ENCODE measurements around the gene MXRA7. TPM values are rescaled to one million over a fixed set of nuclear protein-coding genes. Genes with fewer than 3 reads are reported as not detected.

MXRA7 gene, protein sequence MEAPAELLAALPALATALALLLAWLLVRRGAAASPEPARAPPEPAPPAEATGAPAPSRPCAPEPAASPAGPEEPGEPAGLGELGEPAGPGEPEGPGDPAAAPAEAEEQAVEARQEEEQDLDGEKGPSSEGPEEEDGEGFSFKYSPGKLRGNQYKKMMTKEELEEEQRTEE
- total RNA-seq (1 to 10 TPM; 2.1 to 7.5 (median 2.8) TPM), polyA plus RNA-seq (1 to 10 TPM; 1.8 to 2.7 TPM), total RNA-seq (3.4 reads per million, percentile 18 among the genes with 10 or more reads in this experiment)

DNA sequence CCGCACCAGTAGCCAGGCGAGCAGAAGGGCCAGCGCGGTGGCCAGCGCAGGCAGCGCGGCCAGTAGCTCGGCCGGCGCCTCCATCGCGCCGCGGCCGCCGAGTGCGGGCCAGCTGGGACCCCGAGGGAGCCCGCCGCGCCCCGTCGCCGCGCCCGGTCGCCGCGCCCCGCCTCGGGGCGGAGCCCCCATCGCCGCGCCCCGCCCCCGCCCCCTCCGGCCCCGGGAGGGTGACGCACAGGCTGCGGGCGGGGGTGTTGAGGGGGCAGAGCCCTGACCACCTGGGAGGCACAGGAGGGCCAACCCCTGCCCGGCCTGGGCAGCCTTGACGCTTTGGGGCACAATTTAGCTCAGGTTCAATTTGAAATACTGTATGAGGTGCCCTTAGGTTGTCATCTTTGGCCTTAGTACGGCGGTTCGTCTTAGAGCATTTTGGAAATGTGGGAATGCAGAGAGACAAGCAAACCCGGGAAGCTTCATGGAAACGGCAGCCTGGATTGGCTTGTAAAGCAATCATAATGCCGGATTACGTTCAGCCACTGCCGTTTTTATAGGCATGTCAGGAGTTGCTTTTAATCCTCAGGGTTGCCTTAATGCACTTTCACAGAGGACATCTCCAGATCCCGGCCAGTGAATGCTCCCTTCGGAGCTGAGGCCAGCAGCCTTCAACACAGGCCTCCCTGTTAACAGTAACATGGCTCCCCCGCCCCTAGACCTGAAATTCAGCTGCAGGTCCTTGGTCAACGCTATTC lies at the start of gene MXRA7:
TSS of gene MXRA7 (minus strand) at position 103 of the 749 bp plus-strand sequence. CDS start at position 84, 19 bp downstream.
- Mint-ChIP-seq H3K36me3 (peaks cover 0 to 13% (median 4%) of the 10 kb centered on the region in 5 donors), H3K4me3 (peak within 1 kb of the TSS; percentile 61 to 84 (median 76)), H3K27ac (peak within 1 kb of the TSS in 5 of 9 donors; percentile 4 to 74 (median 52)), H3K9me3 (no peaks in the 10 kb centered on the region), H3K4me1 (peaks cover 19 to 57% (median 33%) of the 10 kb centered on the region in 7 donors), H3K27me3 (peaks cover 0 to 13% (median 0%) of the 10 kb centered on the region in 5 donors)
- CTCF ChIA-PET = interaction anchor here (0.9 to 4.9 kb wide), 4 partner anchors 12 to 345 kb away, joined by 3 to 35 read pairs (median 12); partner anchors contain the start of genes JMJD6 and METTL23
- Histone ChIP-seq H3K4me1 (ENCODE audit: control insufficient read depth in 2 of 2, insufficient read depth in 2 of 2, low read length in 2 of 2) (peaks cover 14 to 21% of the 10 kb centered on the region in 2 donors), H3K27ac (ENCODE audit: low read depth, low read length) (no peak within 1 kb of the TSS), H3K27me3 (ENCODE audit: control insufficient read depth in 2 of 2, insufficient read depth in 2 of 2, low read length in 2 of 2) (no peaks in the 10 kb centered on the region), H3K36me3 (ENCODE audit: control insufficient read depth in 2 of 3, insufficient read depth in 3 of 3, low read length in 3 of 3) (peaks cover 0 to 16% (median 0%) of the 10 kb centered on the region in 3 experiments), H3K9me3 (ENCODE audit: control insufficient read depth in 2 of 3, low read length in 3 of 3) (no peaks in the 10 kb centered on the region), H3K4me3 (ENCODE audit: low read length) (no peak within 1 kb of the TSS)
- DNase-seq (peak in 4 of 9 donors; percentile 39 to 78 (median 44)), ATAC-seq (peak; percentile 80)
- POLR2A ChIA-PET = interaction anchor here (0.6 to 1.8 kb wide), 4 partner anchors 15 to 39 kb away, joined by 3 to 7 read pairs (median 4); partner anchors contain the start of gene JMJD6
- intact Hi-C loops (cut with micrococcal nuclease) = loop anchor here in 1 of 2 donors (1.0 kb wide), 1 partner anchor 40 kb away; no protein-coding TSS in a partner anchor

DNA sequence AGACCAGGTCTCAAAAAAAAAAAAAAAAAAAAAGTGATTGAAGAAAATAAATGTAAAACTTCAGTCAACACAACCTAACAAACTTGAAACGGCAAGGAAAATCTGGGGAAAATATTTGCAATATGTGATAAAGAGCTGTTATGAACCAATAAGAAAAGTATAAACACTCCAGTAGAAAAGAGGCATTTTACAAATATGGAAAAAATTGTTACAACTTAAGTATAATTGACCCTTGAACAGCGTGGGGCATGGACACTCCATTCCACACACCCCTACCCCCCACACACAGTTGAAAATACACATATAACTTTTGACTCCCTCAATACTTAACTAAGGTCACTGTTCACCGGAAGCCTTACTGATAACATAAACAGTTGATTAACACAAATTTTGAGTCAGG lies 47.8 kb upstream of the MXRA7 start:
- POLR2A ChIA-PET = interaction anchor here (1.1 kb wide), 1 partner anchor 19 kb away, joined by 4 read pairs; no protein-coding TSS in a partner anchor
- DNase-seq = no peak
- peaks cover 5 to 20% (median 13%) of the 10 kb centered on the region in 5 donors for H3K36me3 Mint-ChIP-seq
- H3K4me1 Mint-ChIP-seq = peaks cover 5 to 13% (median 8%) of the 10 kb centered on the region in 7 donors
- Histone ChIP-seq H3K4me3 (ENCODE audit: low read length) (no peak overlapping the region), H3K9me3 (ENCODE audit: control insufficient read depth in 2 of 3, low read length in 3 of 3) (no peaks in the 10 kb centered on the region), H3K27ac (ENCODE audit: low read depth, low read length) (no peak overlapping the region), H3K27me3 (ENCODE audit: control insufficient read depth in 2 of 2, insufficient read depth in 2 of 2, low read length in 2 of 2) (no peaks in the 10 kb centered on the region), H3K36me3 (ENCODE audit: control insufficient read depth in 2 of 3, insufficient read depth in 3 of 3, low read length in 3 of 3) (peaks cover 0 to 7% (median 3%) of the 10 kb centered on the region in 3 experiments), H3K4me1 (ENCODE audit: control insufficient read depth in 2 of 2, insufficient read depth in 2 of 2, low read length in 2 of 2) (peaks cover 7 to 12% of the 10 kb centered on the region in 2 donors)
- no peaks in the 10 kb centered on the region for H3K27me3 Mint-ChIP-seq
- H3K27ac Mint-ChIP-seq = no peak overlapping the region
- no peaks in the 10 kb centered on the region for H3K9me3 Mint-ChIP-seq
- H3K4me3 Mint-ChIP-seq = no peak overlapping the region
- intact Hi-C loops (cut with micrococcal nuclease) = no loop called here
- CTCF ChIA-PET = interaction anchor here (1.0 kb wide), 1 partner anchor 57 kb away, joined by 3 read pairs; no protein-coding TSS in a partner anchor
- ATAC-seq = no peak

DNA sequence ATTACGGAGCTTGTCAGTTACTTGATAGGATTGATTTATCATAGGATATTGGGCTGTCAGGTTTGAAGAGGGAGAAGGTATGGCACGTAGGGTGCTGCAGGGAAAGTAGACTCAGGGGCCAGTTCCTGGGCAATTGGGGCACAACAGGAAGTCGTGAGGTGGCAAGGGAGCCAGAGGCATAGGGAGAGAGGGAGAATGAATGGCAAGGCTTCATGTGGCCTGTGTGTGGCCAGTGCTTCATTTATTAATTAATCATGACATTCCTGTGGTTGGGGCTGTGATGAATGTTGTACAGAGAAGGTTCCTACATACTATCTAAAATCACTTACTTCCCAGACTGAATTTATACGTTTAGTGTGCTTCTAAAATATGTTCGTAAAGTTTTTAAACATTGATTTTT lies 46.5 kb upstream of the MXRA7 start:
- CTCF ChIA-PET = no interaction called here
- intact Hi-C loops (cut with micrococcal nuclease) = no loop called here
- ATAC-seq (no peak), DNase-seq (no peak)
- H3K4me3 Mint-ChIP-seq = no peak overlapping the region
- peak overlapping the region in 3 of 9 donors; percentile 32 to 51 (median 36) for H3K27ac Mint-ChIP-seq
- peaks cover 17 to 26% (median 21%) of the 10 kb centered on the region in 7 donors for H3K4me1 Mint-ChIP-seq
- Histone ChIP-seq H3K4me3 (ENCODE audit: low read length) (no peak overlapping the region), H3K4me1 (ENCODE audit: control insufficient read depth in 2 of 2, insufficient read depth in 2 of 2, low read length in 2 of 2) (peaks cover 12 to 19% of the 10 kb centered on the region in 2 donors), H3K36me3 (ENCODE audit: control insufficient read depth in 2 of 3, insufficient read depth in 3 of 3, low read length in 3 of 3) (peaks cover 0 to 7% (median 3%) of the 10 kb centered on the region in 3 experiments), H3K27me3 (ENCODE audit: control insufficient read depth in 2 of 2, insufficient read depth in 2 of 2, low read length in 2 of 2) (no peaks in the 10 kb centered on the region), H3K9me3 (ENCODE audit: control insufficient read depth in 2 of 3, low read length in 3 of 3) (no peaks in the 10 kb centered on the region), H3K27ac (ENCODE audit: low read depth, low read length) (no peak overlapping the region)
- POLR2A ChIA-PET = no interaction called here
- no peaks in the 10 kb centered on the region for H3K27me3 Mint-ChIP-seq
- H3K36me3 Mint-ChIP-seq = peaks cover 5 to 27% (median 12%) of the 10 kb centered on the region in 5 donors
- no peaks in the 10 kb centered on the region for H3K9me3 Mint-ChIP-seq

DNA sequence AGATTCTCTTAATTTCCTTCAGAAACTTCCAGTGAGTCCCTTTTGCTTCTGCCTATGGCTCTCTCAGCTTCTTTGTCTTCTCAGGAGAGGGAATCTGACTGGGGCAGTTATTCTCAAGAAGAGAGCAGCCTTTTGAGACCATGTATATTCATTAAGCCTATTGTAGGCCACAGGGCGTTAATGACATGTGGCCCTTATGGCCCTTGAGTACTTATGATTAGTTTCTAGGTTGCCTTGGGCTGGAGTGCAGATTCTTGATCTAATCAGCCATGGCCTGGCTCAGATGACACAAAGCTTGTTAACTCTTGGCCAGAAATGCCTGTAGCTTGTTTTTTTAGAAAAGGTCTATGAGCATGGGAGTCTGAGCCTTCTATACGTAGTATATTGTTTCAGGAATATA lies 44.5 kb upstream of the MXRA7 start:
- Mint-ChIP-seq H3K4me1 (peaks cover 19 to 30% (median 27%) of the 10 kb centered on the region in 7 donors), H3K9me3 (no peaks in the 10 kb centered on the region), H3K27me3 (no peaks in the 10 kb centered on the region), H3K36me3 (peaks cover 5 to 30% (median 7%) of the 10 kb centered on the region in 5 donors), H3K4me3 (no peak overlapping the region), H3K27ac (peak overlapping the region in 8 of 9 donors; percentile 34 to 98 (median 66))
- Histone ChIP-seq H3K36me3 (ENCODE audit: control insufficient read depth in 2 of 3, insufficient read depth in 3 of 3, low read length in 3 of 3) (peaks cover 0 to 7% (median 3%) of the 10 kb centered on the region in 3 experiments), H3K4me1 (ENCODE audit: control insufficient read depth in 2 of 2, insufficient read depth in 2 of 2, low read length in 2 of 2) (peaks cover 14 to 20% of the 10 kb centered on the region in 2 donors), H3K27ac (ENCODE audit: low read depth, low read length) (peak overlapping the region; percentile 12), H3K27me3 (ENCODE audit: control insufficient read depth in 2 of 2, insufficient read depth in 2 of 2, low read length in 2 of 2) (no peaks in the 10 kb centered on the region), H3K4me3 (ENCODE audit: low read length) (no peak overlapping the region), H3K9me3 (ENCODE audit: control insufficient read depth in 2 of 3, low read length in 3 of 3) (no peaks in the 10 kb centered on the region)
- ChIA-PET CTCF (interaction anchor here (0.6 kb wide), 1 partner anchor 74 kb away, joined by 3 read pairs; no protein-coding TSS in a partner anchor), POLR2A (interaction anchor here (0.9 to 1.2 kb wide), 2 partner anchors 17 to 18 kb away, joined by 3 to 5 read pairs; partner anchors contain the start of genes MFSD11 and SRSF2)
- intact Hi-C loops (cut with micrococcal nuclease) = no loop called here
- ATAC-seq = no peak
- DNase-seq = no peak

DNA sequence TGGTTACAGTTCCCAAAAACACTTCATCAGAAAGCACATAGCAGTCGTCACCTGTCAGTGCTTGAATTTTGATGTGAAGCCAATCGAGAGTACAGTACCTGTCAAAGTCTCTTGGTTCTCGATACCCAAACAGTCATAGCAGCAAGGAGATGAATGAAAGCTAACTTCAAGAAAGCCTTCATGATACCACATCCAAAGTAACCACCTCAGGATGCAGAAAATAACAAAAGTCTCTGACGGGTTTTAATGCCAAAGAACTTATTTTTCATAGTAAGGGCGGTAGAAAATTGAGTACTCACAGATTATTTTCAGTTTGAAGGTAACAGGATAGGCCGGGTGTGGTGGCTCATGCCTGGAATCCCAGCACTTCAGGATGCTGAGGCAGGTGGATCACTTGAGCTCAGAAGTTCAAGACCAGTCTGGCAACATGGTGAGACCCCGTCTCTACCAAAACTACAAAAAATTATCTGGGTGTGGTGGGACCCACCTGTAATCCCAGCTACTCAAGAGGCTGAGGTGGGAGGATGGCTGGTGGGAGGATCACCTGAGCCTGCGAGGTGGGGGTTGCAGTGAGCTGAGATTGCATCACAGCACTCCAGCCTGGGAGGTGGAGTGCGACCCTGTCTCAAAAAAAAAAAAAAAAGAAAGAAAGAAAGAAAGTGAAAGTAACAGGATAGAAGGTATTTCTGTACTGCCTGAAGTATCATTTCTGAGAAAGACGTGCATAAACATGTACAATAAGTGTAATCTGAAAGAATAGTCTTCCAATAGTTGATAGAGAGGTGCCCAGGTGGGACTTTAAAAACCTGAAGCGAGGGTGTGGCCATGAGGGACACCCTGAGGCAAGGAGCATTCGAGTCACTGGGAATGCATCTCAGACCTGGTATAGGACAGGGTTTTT lies 42.5 kb upstream of the MXRA7 start:
- ChIA-PET POLR2A (interaction anchor here (0.6 to 2.5 kb wide), 11 partner anchors 9 to 975 kb away, joined by 3 to 64 read pairs (median 4); partner anchors contain the start of genes MFSD11 and SRSF2), CTCF (interaction anchor here (0.6 kb wide), 1 partner anchor 16 kb away, joined by 5 read pairs; no protein-coding TSS in a partner anchor)
- peak overlapping the region; percentile 96 to 99 (median 99) for H3K27ac Mint-ChIP-seq
- H3K27me3 ChIP-seq (ENCODE audit: control insufficient read depth in 2 of 2, insufficient read depth in 2 of 2, low read length in 2 of 2) = no peaks in the 10 kb centered on the region
- H3K27me3 Mint-ChIP-seq = no peaks in the 10 kb centered on the region
- H3K4me1 Mint-ChIP-seq = peaks cover 19 to 30% (median 28%) of the 10 kb centered on the region in 7 donors
- H3K4me1 ChIP-seq (ENCODE audit: control insufficient read depth in 2 of 2, insufficient read depth in 2 of 2, low read length in 2 of 2) = peaks cover 14 to 20% of the 10 kb centered on the region in 2 donors
- intact Hi-C loops (cut with micrococcal nuclease) = loop anchor here (1.0 to 2.0 kb wide), 4 partner anchors 15 to 27 kb away; partner anchors contain the start of genes JMJD6 (in 1 of the 2), METTL23 (in 1 of the 2), MFSD11 (in 1 of the 2) and SRSF2 (in 1 of the 2)
- ATAC-seq (peak; percentile 93), DNase-seq (peak in 8 of 9 donors; percentile 18 to 93 (median 86))
- H3K27ac ChIP-seq (ENCODE audit: low read depth, low read length) = peak overlapping the region; percentile 83
- H3K9me3 Mint-ChIP-seq = no peaks in the 10 kb centered on the region
- peak overlapping the region; percentile 55 for H3K4me3 ChIP-seq (ENCODE audit: low read length)
- no peaks in the 10 kb centered on the region for H3K9me3 ChIP-seq (ENCODE audit: control insufficient read depth in 2 of 3, low read length in 3 of 3)
- H3K36me3 ChIP-seq (ENCODE audit: control insufficient read depth in 2 of 3, insufficient read depth in 3 of 3, low read length in 3 of 3) = peaks cover 3 to 7% (median 4%) of the 10 kb centered on the region in 3 experiments
- H3K4me3 Mint-ChIP-seq = peak overlapping the region; percentile 84 to 91 (median 89)
- peaks cover 5 to 35% (median 10%) of the 10 kb centered on the region in 5 donors for H3K36me3 Mint-ChIP-seq
